OCI-LY7 (cell line): ENCODE data around the gene RUNDC3A. TPM values are rescaled to one million over a fixed set of nuclear protein-coding genes. Genes with fewer than 3 reads are reported as not detected.

ENCODE experiments used
- BruUV-seq: library from RNA; stranded (reverse); fragments of 400-500 nt; replicated peaks from 2 replicates; lab custom pipeline; 2021; lab: Mats Ljungman, UMichigan
- CTCF ChIA-PET: fragments of 300-600 bp; sonication (Branson Sonifier 250); formaldehyde crosslinking; loops from one replicate; lab custom pipeline; 2022; ENCODE audit warnings: antibody characterized with exemption; ENCODE audit not compliant: unreplicated experiment; lab: Charles Lee
- POLR2A ChIA-PET: fragments of 300-600 bp; sonication (Branson Sonifier 250); formaldehyde crosslinking; loops from one replicate; lab custom pipeline; 2022; ENCODE audit warnings: antibody characterized with exemption; lab: Charles Lee
- DNase-seq: peaks from one replicate; pipeline ENCODE4 v3.0.0-alpha.2; 2015; ENCODE audit warnings: low spot score
- H2AFZ ChIP-seq: fragments of 200-600 bp; sonication (generic), shearing (Covaris generic); 2 replicates; pipeline ENCODE4 v1.6.1; 2014; ENCODE audit warnings: mild to moderate bottlenecking, antibody characterized with exemption, low read length, moderate library complexity
- H3K27ac ChIP-seq: fragments of 200-600 bp; sonication (generic); 2 replicates; pipeline ENCODE4 v1.5.1; 2014; ENCODE audit warnings: mixed run types, low read depth, mild to moderate bottlenecking, moderate library complexity, low read length, inconsistent platforms; ENCODE audit not compliant: poor library complexity, severe bottlenecking
- H3K36me3 ChIP-seq: fragments of 200-600 bp; sonication (generic); 2 replicates; pipeline ENCODE4 v1.6.1; 2014; ENCODE audit warnings: mild to moderate bottlenecking, antibody characterized with exemption, low read length, moderate library complexity, mixed read lengths; ENCODE audit not compliant: insufficient read depth
- H3K4me1 ChIP-seq: fragments of 200-600 bp; sonication (generic); 2 replicates; pipeline ENCODE4 v1.5.1; 2014; ENCODE audit warnings: mild to moderate bottlenecking, low read length; ENCODE audit not compliant: insufficient read depth, poor library complexity, severe bottlenecking
- H3K4me2 ChIP-seq: fragments of 200-600 bp; sonication (generic); 2 replicates; pipeline ENCODE4 v1.6.1; 2014; ENCODE audit warnings: mild to moderate bottlenecking, low read length
- H3K4me3 ChIP-seq: fragments of 200-600 bp; sonication (generic); 2 replicates; pipeline ENCODE4 v1.5.1; 2014; ENCODE audit warnings: mild to moderate bottlenecking, low read depth, low read length; ENCODE audit not compliant: poor library complexity, severe bottlenecking
- H3K79me2 ChIP-seq: fragments of 200-600 bp; sonication (generic); 2 replicates; pipeline ENCODE4 v1.6.1; 2016; ENCODE audit warnings: low read depth, mild to moderate bottlenecking, low read length, moderate library complexity, mixed read lengths; ENCODE audit not compliant: insufficient read depth
- H3K9me2 ChIP-seq: fragments of 200-600 bp; sonication (generic); 2 replicates; pipeline ENCODE4 v1.6.1; 2016; ENCODE audit warnings: mild to moderate bottlenecking, low read length, mixed read lengths; ENCODE audit not compliant: insufficient read depth
- H3K9me3 ChIP-seq: fragments of 200-600 bp; sonication (generic); 2 replicates; pipeline ENCODE4 v1.6.1; 2014; ENCODE audit warnings: mild to moderate bottlenecking, mixed run types, low read length, mixed read lengths
- H4K20me1 ChIP-seq: fragments of 200-600 bp; sonication (generic); 2 replicates; pipeline ENCODE4 v1.6.1; 2014; ENCODE audit warnings: mild to moderate bottlenecking, antibody characterized with exemption, low read length, moderate library complexity, mixed read lengths; ENCODE audit not compliant: insufficient read depth
- CTCF ChIP-seq: fragments of 200-600 bp; sonication (generic); conservative IDR thresholded peaks from 2 replicates; pipeline ENCODE4 v1.5.1; 2014; ENCODE audit warnings: mild to moderate bottlenecking, antibody characterized with exemption, low read length, moderate library complexity, mixed read lengths
- EZH2phosphoT487 ChIP-seq: fragments of 200-600 bp; sonication (generic); IDR thresholded peaks from 2 replicates; pipeline ENCODE4 v1.6.1; 2018; ENCODE audit warnings: low read depth, borderline replicate concordance, mild to moderate bottlenecking, mixed run types, antibody characterized with exemption, low read length, moderate library complexity, mixed read lengths
- intact Hi-C: fragments of 100-400 bp; cut with micrococcal nuclease; formaldehyde crosslinking; loops from one replicate; pipeline ENCODE4 v1.10.0; 2022; ENCODE audit not compliant: unreplicated experiment
- total RNA-seq, 2 experiments: library from RNA; depleted of rRNA in 1 of 2; stranded (reverse); fragments of >200 nt in 1 of 2; shearing (Covaris generic) in 1 of 2; gene quantifications; 2 replicates each; pipeline ENCODE4 v1.2.3, GENCODE V29; 2014 to 2022

The RUNDC3A gene
- total RNA-seq, 2 experiments from 2014 or later: 0.09 TPM; not detected in 1

DNA sequence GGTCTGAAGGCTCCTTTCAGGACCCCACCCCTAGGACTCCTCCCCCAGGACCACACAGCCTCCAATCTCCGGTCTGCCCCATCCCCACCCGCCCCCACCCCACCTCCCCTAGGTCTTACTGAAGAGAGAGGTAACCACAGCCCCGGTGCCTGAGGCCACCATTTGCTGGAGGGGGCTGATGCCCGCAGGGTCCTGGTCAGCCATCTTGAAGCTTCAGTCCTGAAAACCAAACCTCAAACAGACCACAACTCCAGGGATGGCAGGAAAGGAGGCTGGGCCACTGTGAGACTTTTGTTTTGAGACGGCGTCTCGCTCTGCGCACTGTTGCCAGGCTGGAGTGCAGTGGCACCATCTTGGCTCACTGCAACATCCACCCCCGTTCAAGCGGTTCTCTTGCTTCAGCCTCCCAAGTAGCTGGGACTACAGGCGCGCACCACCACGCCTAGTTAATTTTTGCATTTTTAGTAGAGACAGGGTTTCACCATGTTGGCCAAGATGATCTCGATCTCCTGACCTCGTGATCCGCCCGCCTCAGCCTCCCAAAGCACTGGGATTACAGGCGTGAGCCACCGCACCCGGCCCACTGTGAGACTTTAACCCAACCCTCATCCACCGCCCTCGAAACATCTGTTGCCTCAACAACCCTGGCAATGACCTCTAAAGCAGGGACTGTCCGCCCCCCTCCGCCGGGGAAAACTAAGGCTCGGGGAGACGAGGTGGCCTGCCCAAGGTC lies 15.1 kb downstream of the RUNDC3A start:
- Histone ChIP-seq H3K4me3 (peak overlapping the region; percentile 97), H3K4me1 (peaks cover 24% of the 10 kb centered on the region), H2AFZ (no peak overlapping the region), H3K36me3 (peaks cover 41% of the 10 kb centered on the region), H3K4me2 (peak overlapping the region; percentile 98), H3K79me2 (peaks cover 11% of the 10 kb centered on the region), H3K9me3 (no peaks in the 10 kb centered on the region), H4K20me1 (no peaks in the 10 kb centered on the region), H3K9me2 (no peaks in the 10 kb centered on the region), H3K27ac (no peak overlapping the region)
- intact Hi-C loops: loop anchor here (2.0 to 10.0 kb wide), 3 partner anchors 105 to 249 kb away; partner anchors contain the start of genes G6PC3 and UBTF
- TF ChIP-seq EZH2phosphoT487 (no peak), CTCF (no peak)
- POLR2A ChIA-PET: no interaction called here
- BruUV-seq: no TSS peak
- no peak for DNase-seq
- CTCF ChIA-PET: no interaction called here

DNA sequence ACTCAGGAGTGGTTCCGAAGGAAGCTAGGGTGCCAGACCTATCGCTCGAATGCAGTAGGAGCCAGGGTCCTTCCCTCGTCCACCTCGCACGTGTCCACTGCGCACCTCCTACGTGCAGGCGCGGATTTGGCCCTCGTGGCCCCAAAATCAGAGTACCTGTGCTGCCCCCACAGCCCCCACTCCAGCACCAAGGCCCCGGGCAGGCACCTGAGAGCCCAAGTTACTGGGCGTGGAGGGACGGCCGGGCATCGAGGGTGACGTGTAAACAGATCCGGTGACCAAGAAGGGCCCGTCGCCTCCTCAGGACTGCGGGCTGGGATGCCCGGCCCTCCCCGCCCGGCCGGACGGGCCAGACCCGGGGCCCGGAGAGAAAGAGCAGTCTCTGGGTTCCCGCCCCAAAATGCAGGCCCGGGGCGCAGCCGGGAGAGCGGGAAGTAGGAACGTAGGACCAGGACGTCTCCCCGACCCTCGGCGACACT lies 15.7 kb downstream of the RUNDC3A start:
- no peaks in the 10 kb centered on the region for H3K9me3 ChIP-seq
- peaks cover 40% of the 10 kb centered on the region for H3K36me3 ChIP-seq
- no peak for DNase-seq
- TF ChIP-seq EZH2phosphoT487 (no peak), CTCF (no peak)
- no peak overlapping the region for H2AFZ ChIP-seq
- POLR2A ChIA-PET: no interaction called here
- CTCF ChIA-PET: no interaction called here
- H3K9me2 ChIP-seq: no peaks in the 10 kb centered on the region
- H3K4me3 ChIP-seq: peak overlapping the region; percentile 97
- H3K27ac ChIP-seq: peak overlapping the region; percentile 29
- peaks cover 11% of the 10 kb centered on the region for H3K79me2 ChIP-seq
- peaks cover 29% of the 10 kb centered on the region for H3K4me1 ChIP-seq
- no TSS peak for BruUV-seq
- H4K20me1 ChIP-seq: no peaks in the 10 kb centered on the region
- intact Hi-C loops: loop anchor here (2.0 to 10.0 kb wide), 3 partner anchors 105 to 249 kb away; partner anchors contain the start of genes G6PC3 and UBTF
- H3K4me2 ChIP-seq: peak overlapping the region; percentile 98
